Eye (tissue), 1 donor: ENCODE results near the gene PKP4.
"Not testable (repeated sequence)": the region's sequence is repeated elsewhere in the genome, so short reads cannot be mapped to it uniquely, and the experiment has no call there.

Experiments
- DNase-seq: peaks from one replicate; pipeline ENCODE4 v3.0.0-alpha.2; 2015

Gene PKP4

GRCh38 chr2:158456309-158457066, at the start of gene PKP4, which contains the start of gene CCDC148:
PKP4 (plus strand) TSS chr2:158456952; CDS start chr2:158533185, 76,233 bp downstream.
CCDC148 (minus strand) TSS chr2:158456753; CDS start chr2:158456439, 314 bp downstream.
- peak; percentile 96 for DNase-seq

- no peak for DNase-seq
Observed at GRCh38 chr2:158407031-158407430, 49.7 kb upstream of the PKP4 start.

GRCh38 chr2:158410132-158410531, 46.6 kb upstream of the PKP4 start:
- no peak for DNase-seq

GRCh38 chr2:158411748-158412147, 45.0 kb upstream of the PKP4 start:
- DNase-seq = no peak

GRCh38 chr2:158412206-158412605, 44.5 kb upstream of the PKP4 start:
- no peak for DNase-seq

GRCh38 chr2:158413581-158413980, 43.2 kb upstream of the PKP4 start:
- DNase-seq = no peak

GRCh38 chr2:158414538-158414937, 42.2 kb upstream of the PKP4 start:
- no peak for DNase-seq

GRCh38 chr2:158432117-158432516, 24.6 kb upstream of the PKP4 start:
- no peak for DNase-seq

- not testable (repeated sequence) for DNase-seq
Observed at GRCh38 chr2:158433716-158434115, 23.0 kb upstream of the PKP4 start.

GRCh38 chr2:158439062-158439461, 17.7 kb upstream of the PKP4 start:
- DNase-seq = not testable (repeated sequence)

GRCh38 chr2:158443606-158444005, 13.1 kb upstream of the PKP4 start:
- no peak for DNase-seq

- peak; percentile 92 for DNase-seq
Observed at GRCh38 chr2:158457092-158457825, 507 bp downstream of the PKP4 start.

- DNase-seq = peak; percentile 93
Observed at GRCh38 chr2:158457826-158458616, 1.3 kb downstream of the PKP4 start.

- no peak for DNase-seq
Observed at GRCh38 chr2:158458617-158458920, 1.8 kb downstream of the PKP4 start.

- DNase-seq = peak; percentile 45
Observed at GRCh38 chr2:158459161-158460003, 2.6 kb downstream of the PKP4 start.

GRCh38 chr2:158460632-158461297, 4.0 kb downstream of the PKP4 start:
- DNase-seq = peak; percentile 41

- no peak for DNase-seq
Observed at GRCh38 chr2:158463496-158464095, 6.8 kb downstream of the PKP4 start.

GRCh38 chr2:158464426-158465281, 7.9 kb downstream of the PKP4 start:
- DNase-seq = no peak

GRCh38 chr2:158467248-158467647, 10.5 kb downstream of the PKP4 start:
- no peak for DNase-seq

GRCh38 chr2:158472829-158473228, 16.1 kb downstream of the PKP4 start:
- not testable (repeated sequence) for DNase-seq
